Neuronal stem cell (in vitro differentiated cells): ENCODE data around the gene LRP1B.

Source experiments
- DNase-seq: peaks from one replicate; pipeline ENCODE4 v3.0.0-alpha.2; 2013; ENCODE audit warnings: low spot score
- H2AFZ ChIP-seq: one replicate; pipeline ENCODE4 v1.6.1; 2013; ENCODE audit warnings: mild to moderate bottlenecking, low read length, inconsistent platforms
- H2AK5ac ChIP-seq: 2 replicates; pipeline ENCODE4 v1.6.1; 2013; ENCODE audit warnings: low read depth, mild to moderate bottlenecking, inconsistent platforms, low read length, moderate library complexity, mixed read lengths
- H2BK120ac ChIP-seq: 2 replicates; pipeline ENCODE4 v1.6.1; 2013; ENCODE audit warnings: low read depth, mild to moderate bottlenecking, inconsistent platforms, low read length, moderate library complexity, mixed read lengths
- H2BK12ac ChIP-seq: one replicate; pipeline ENCODE4 v1.6.1; 2013; ENCODE audit warnings: low read length, inconsistent platforms
- H2BK15ac ChIP-seq: 2 replicates; pipeline ENCODE4 v1.6.1; 2013; ENCODE audit warnings: mild to moderate bottlenecking, low read length, inconsistent platforms, mixed read lengths
- H2BK5ac ChIP-seq: one replicate; pipeline ENCODE4 v1.6.1; 2013; ENCODE audit warnings: inconsistent platforms, mild to moderate bottlenecking, low read length, moderate library complexity
- H3K14ac ChIP-seq: one replicate; pipeline ENCODE4 v1.6.1; 2013; ENCODE audit warnings: low read length, inconsistent platforms
- H3K18ac ChIP-seq: 2 replicates; pipeline ENCODE4 v1.6.1; 2013; ENCODE audit warnings: low read length, inconsistent platforms
- H3K23ac ChIP-seq: 2 replicates; pipeline ENCODE4 v1.6.1; 2013; ENCODE audit warnings: low read depth, mild to moderate bottlenecking, mixed read lengths, low read length, inconsistent platforms; ENCODE audit not compliant: poor library complexity
- H3K27ac ChIP-seq: replicated peaks from 3 replicates; pipeline ENCODE4 v1.5.1; 2013; ENCODE audit warnings: low read length, inconsistent platforms
- H3K27me3 ChIP-seq, 3 experiments: 2 replicates each; pipeline ENCODE4 v1.6.1; 2013; ENCODE audit warnings: low read length in 3 of 3, mild to moderate bottlenecking in 2 of 3, inconsistent platforms in 1 of 3, low read depth in 1 of 3, mixed read lengths in 1 of 3, moderate library complexity in 1 of 3; ENCODE audit not compliant: control insufficient read depth in 3 of 3, insufficient read depth in 3 of 3
- H3K36me3 ChIP-seq, 2 donors: replicated peaks in 1 of 2; 2 replicates each; pipeline ENCODE4 v1.6.1; 2013; ENCODE audit warnings: low read length in 2 of 2; ENCODE audit not compliant: control insufficient read depth in 2 of 2, insufficient read depth in 2 of 2
- H3K4ac ChIP-seq: 2 replicates; pipeline ENCODE4 v1.6.1; 2013; ENCODE audit warnings: inconsistent platforms, mild to moderate bottlenecking, low read length, moderate library complexity
- H3K4me1 ChIP-seq, 2 donors: 1 replicate in 1 of 2; 2 replicates in 1 of 2; pipeline ENCODE4 v1.6.1; 2013; ENCODE audit warnings: low read length in 2 of 2, low read depth in 1 of 2; ENCODE audit not compliant: control insufficient read depth in 2 of 2, insufficient read depth in 1 of 2
- H3K4me2 ChIP-seq: one replicate; pipeline ENCODE4 v1.6.1; 2013; ENCODE audit warnings: mild to moderate bottlenecking, low read length, inconsistent platforms; ENCODE audit not compliant: insufficient read depth, poor library complexity, severe bottlenecking
- H3K4me3 ChIP-seq, 2 donors: 2 replicates each; pipeline ENCODE4 v1.5.1; 2013; ENCODE audit warnings: low read length in 2 of 2, mild to moderate bottlenecking in 2 of 2, inconsistent platforms in 1 of 2, moderate library complexity in 1 of 2
- H3K79me1 ChIP-seq: one replicate; pipeline ENCODE4 v1.6.1; 2013; ENCODE audit warnings: low read depth, mild to moderate bottlenecking, inconsistent platforms, low read length, moderate library complexity
- H3K9ac ChIP-seq: one replicate; pipeline ENCODE4 v1.6.1; 2013; ENCODE audit warnings: mild to moderate bottlenecking, low read depth, low read length, inconsistent platforms; ENCODE audit not compliant: poor library complexity
- H3K9me3 ChIP-seq, 2 donors: replicated peaks in 1 of 2; 2 replicates each; pipeline versions ENCODE3 to v1.6.1; 2013; ENCODE audit warnings: low read length in 2 of 2, mild to moderate bottlenecking in 2 of 2, inconsistent platforms in 1 of 2, low read depth in 1 of 2, mixed read lengths in 1 of 2, moderate library complexity in 1 of 2; ENCODE audit not compliant: control insufficient read depth in 2 of 2, insufficient read depth in 1 of 2
- H4K8ac ChIP-seq: one replicate; pipeline ENCODE4 v1.6.1; 2013; ENCODE audit warnings: low read depth, mild to moderate bottlenecking, inconsistent platforms, low read length, moderate library complexity
- H4K91ac ChIP-seq: one replicate; pipeline ENCODE4 v1.6.1; 2013; ENCODE audit warnings: low read length, low read depth, mild to moderate bottlenecking, inconsistent platforms; ENCODE audit not compliant: poor library complexity
- WGBS, 2 donors: extraction: QIAGEN DNeasy Blood & Tissue Kit; methylation state at CpG; one replicate each; pipeline ENCODE4 v1.1.7; 2013; ENCODE audit warnings: missing lambda C conversion rate in 2 of 2, mixed read lengths in 1 of 2; ENCODE audit not compliant: insufficient read length in 2 of 2, insufficient replicate concordance in 1 of 2; ENCODE audit errors: extremely low coverage in 2 of 2; 5-methylcytosine and 5-hydroxymethylcytosine counted together

LRP1B gene

DNA sequence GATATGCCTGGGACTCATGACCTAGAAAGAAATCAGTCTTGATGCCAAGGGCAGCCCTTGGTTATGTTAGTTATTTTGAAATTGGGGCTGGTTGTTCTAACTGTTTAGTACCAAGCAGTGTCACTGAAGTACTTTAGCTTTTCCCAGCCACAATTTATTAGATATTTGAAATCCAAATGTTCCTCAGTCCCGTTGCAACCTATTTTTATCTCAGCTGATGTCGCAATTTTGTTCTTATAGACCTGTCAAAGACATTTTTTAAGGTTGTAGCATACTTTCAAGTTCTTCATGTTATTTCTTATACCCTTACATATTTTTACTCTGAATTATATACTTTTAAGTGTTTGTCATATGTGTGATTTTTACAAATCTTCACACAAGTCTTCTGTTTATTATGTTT, 100.1 kb downstream of the LRP1B start:
- Histone ChIP-seq H3K4me1 (no peaks in the 10 kb centered on the region), H3K79me1 (no peaks in the 10 kb centered on the region), H3K27ac (no peak overlapping the region), H2AFZ (no peak overlapping the region), H2BK12ac (no peak overlapping the region), H4K91ac (no peak overlapping the region), H2BK5ac (no peak overlapping the region), H3K14ac (no peak overlapping the region), H2BK120ac (no peak overlapping the region), H3K4me2 (no peak overlapping the region), H3K9ac (no peak overlapping the region), H2AK5ac (no peak overlapping the region), H3K27me3 (no peaks in the 10 kb centered on the region), H3K9me3 (no peaks in the 10 kb centered on the region), H4K8ac (no peak overlapping the region), H3K4ac (no peak overlapping the region), H3K18ac (no peak overlapping the region), H3K4me3 (no peak overlapping the region), H3K36me3 (no peaks in the 10 kb centered on the region), H2BK15ac (no peak overlapping the region), H3K23ac (no peak overlapping the region)
- WGBS, 2 donors: no CpG with 5 or more reads among the region's 2 CpGs
- DNase-seq: no peak

DNA sequence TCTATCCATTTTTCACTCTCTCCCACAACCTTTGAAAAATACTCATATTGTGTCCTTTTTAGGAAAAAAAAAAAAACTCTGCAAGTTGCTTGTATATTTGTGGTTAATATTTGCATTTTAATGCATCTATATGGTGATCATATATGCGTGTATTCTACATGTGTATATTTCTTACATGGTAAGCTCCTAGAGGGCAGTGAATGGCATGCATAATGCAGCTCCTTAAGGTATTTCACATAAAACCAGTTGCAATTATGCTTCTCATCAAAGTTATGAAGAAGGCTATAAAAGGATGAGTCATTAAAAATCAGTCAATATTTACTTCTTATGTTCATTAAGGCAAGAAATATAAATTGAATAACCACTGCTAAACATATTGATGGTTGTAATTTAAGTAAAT, 100.8 kb downstream of the LRP1B start:
- no peak overlapping the region for H3K4ac ChIP-seq
- H3K4me3 ChIP-seq: no peak overlapping the region
- H3K4me2 ChIP-seq: no peak overlapping the region
- no peak overlapping the region for H3K27ac ChIP-seq
- no peak overlapping the region for H3K23ac ChIP-seq
- no peaks in the 10 kb centered on the region for H3K9me3 ChIP-seq
- no peak overlapping the region for H2BK15ac ChIP-seq
- no peak overlapping the region for H4K8ac ChIP-seq
- no peak for DNase-seq
- no peak overlapping the region for H4K91ac ChIP-seq
- no peak overlapping the region for H3K14ac ChIP-seq
- no peaks in the 10 kb centered on the region for H3K4me1 ChIP-seq
- H2BK120ac ChIP-seq: no peak overlapping the region
- H2BK5ac ChIP-seq: no peak overlapping the region
- no peaks in the 10 kb centered on the region for H3K27me3 ChIP-seq
- H2AK5ac ChIP-seq: no peak overlapping the region
- H2BK12ac ChIP-seq: no peak overlapping the region
- no peak overlapping the region for H2AFZ ChIP-seq
- H3K9ac ChIP-seq: no peak overlapping the region
- H3K36me3 ChIP-seq: no peaks in the 10 kb centered on the region
- WGBS, 2 donors: no CpG with 5 or more reads among the region's 1 CpG
- H3K18ac ChIP-seq: no peak overlapping the region
- H3K79me1 ChIP-seq: no peaks in the 10 kb centered on the region

- no peak overlapping the region for H2AK5ac ChIP-seq
- no peak overlapping the region for H3K23ac ChIP-seq
- H3K4me1 ChIP-seq: no peaks in the 10 kb centered on the region
- H2BK15ac ChIP-seq: no peak overlapping the region
- H3K14ac ChIP-seq: no peak overlapping the region
- H4K8ac ChIP-seq: no peak overlapping the region
- H4K91ac ChIP-seq: no peak overlapping the region
- H2BK120ac ChIP-seq: no peak overlapping the region
- H3K18ac ChIP-seq: no peak overlapping the region
- no peaks in the 10 kb centered on the region for H3K9me3 ChIP-seq
- H3K4me3 ChIP-seq: no peak overlapping the region
- H3K27me3 ChIP-seq: no peaks in the 10 kb centered on the region
- DNase-seq: no peak
- H2BK12ac ChIP-seq: no peak overlapping the region
- no peak overlapping the region for H3K9ac ChIP-seq
- H3K4ac ChIP-seq: no peak overlapping the region
- no peak overlapping the region for H3K4me2 ChIP-seq
- no peak overlapping the region for H3K27ac ChIP-seq
- WGBS, 2 donors: no CpG with 5 or more reads among the region's 1 CpG
- H2BK5ac ChIP-seq: no peak overlapping the region
- H3K79me1 ChIP-seq: no peaks in the 10 kb centered on the region
- H2AFZ ChIP-seq: no peak overlapping the region
- no peaks in the 10 kb centered on the region for H3K36me3 ChIP-seq
Measured at GRCh38 chr2:142025394-142025793, 105.4 kb downstream of the LRP1B start.

- no peak overlapping the region for H2BK15ac ChIP-seq
- no peak overlapping the region for H3K27ac ChIP-seq
- H3K79me1 ChIP-seq: no peaks in the 10 kb centered on the region
- H3K9ac ChIP-seq: no peak overlapping the region
- H3K23ac ChIP-seq: no peak overlapping the region
- H3K4me3 ChIP-seq: no peak overlapping the region
- H4K8ac ChIP-seq: no peak overlapping the region
- H3K4ac ChIP-seq: no peak overlapping the region
- no peak overlapping the region for H2BK12ac ChIP-seq
- H4K91ac ChIP-seq: no peak overlapping the region
- H3K14ac ChIP-seq: no peak overlapping the region
- no peak overlapping the region for H2BK120ac ChIP-seq
- H2BK5ac ChIP-seq: no peak overlapping the region
- H3K36me3 ChIP-seq: no peaks in the 10 kb centered on the region
- no peak overlapping the region for H2AK5ac ChIP-seq
- H3K18ac ChIP-seq: no peak overlapping the region
- no peaks in the 10 kb centered on the region for H3K9me3 ChIP-seq
- no CpG with 5 or more reads among the region's 1 CpG for WGBS, 2 donors
- no peaks in the 10 kb centered on the region for H3K4me1 ChIP-seq
- H3K4me2 ChIP-seq: no peak overlapping the region
- DNase-seq: no peak
- no peak overlapping the region for H2AFZ ChIP-seq
- no peaks in the 10 kb centered on the region for H3K27me3 ChIP-seq
Measured at GRCh38 chr2:142020368-142020767, 110.4 kb downstream of the LRP1B start.
